Measurements from ENCODE around the gene RPS6KA1. TPM values are rescaled to one million over a fixed set of nuclear protein-coding genes. Genes with fewer than 3 reads are reported as not detected.
"Not testable (repeated sequence)": the region's sequence is repeated elsewhere in the genome, so short reads cannot be mapped to it uniquely, and the experiment has no call there.

The RPS6KA1 gene
- polyA plus RNA-seq, 4 donors: 20.2 to 24.2 (median 21.1) TPM

DNA sequence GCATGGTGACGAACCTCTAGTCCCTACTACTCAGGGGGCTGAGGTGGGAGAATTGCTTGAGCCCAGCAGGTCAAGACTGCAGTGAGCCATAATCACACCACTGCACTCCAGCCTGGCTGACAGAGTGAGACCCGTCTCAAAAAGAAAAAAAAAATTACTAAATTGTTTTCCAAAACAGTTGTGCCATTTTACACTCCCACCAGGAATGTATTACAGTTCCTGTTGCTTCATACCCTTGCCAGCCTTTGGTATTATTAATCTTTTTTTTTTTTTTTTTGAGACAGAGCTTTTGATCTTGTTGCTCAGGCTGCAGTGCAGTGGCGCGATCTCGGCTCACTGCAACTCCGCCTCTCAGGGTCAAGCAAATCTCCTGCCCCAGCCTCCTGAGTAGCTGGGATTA, 55.9 kb downstream of the RPS6KA1 start:
- DNase-seq (ENCODE audit: low read depth in 4 of 4, low spot score in 3 of 4): no peak

DNA sequence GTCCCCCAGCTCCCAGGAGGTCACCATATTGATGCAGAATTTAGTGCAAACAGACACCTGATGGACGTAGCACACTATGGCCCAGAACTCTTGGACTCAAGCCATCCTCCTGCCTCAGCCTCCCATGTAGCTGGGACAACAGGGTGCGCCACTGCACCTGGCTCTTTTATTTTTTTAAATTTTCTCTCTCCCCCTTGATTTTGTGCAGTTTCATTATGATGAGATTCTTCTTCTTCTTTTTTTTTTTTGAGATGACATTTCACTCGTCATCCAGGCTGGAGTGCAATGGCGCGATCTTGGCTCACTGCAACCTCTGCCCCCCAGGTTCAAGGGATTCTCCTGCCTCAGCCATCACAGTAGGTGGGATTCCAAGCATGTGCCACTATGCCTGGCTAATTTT, 63.8 kb downstream of the RPS6KA1 start:
- no peak for DNase-seq (ENCODE audit: low read depth in 4 of 4, low spot score in 3 of 4)

- not testable (repeated sequence) for DNase-seq (ENCODE audit: low read depth in 4 of 4, low spot score in 3 of 4)
Observed at GRCh38 chr1:26594593-26594992, 65.0 kb downstream of the RPS6KA1 start.

DNA sequence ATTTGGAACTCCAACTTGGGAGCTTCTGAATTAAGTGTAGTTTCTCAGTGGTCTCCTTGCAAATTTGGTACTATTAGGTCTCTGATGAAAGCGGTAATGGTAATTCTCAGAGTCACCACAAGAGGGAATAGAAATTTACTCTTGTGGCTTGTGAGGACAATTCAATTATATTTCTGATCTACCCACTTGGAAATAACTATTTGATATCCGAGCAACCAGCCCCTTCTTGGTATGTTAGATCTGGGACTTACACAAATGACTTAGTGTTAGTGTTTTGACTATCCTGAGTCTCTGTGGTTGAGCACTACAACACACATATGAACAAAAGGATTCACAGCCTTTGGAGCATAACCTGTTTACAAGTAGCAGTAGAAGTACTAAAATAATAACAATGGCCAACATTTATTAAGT, 68.1 kb downstream of the RPS6KA1 start:
- DNase-seq (ENCODE audit: low read depth in 4 of 4, low spot score in 3 of 4): peak in 3 of 4 donors; percentile 35 to 56 (median 50)

DNA sequence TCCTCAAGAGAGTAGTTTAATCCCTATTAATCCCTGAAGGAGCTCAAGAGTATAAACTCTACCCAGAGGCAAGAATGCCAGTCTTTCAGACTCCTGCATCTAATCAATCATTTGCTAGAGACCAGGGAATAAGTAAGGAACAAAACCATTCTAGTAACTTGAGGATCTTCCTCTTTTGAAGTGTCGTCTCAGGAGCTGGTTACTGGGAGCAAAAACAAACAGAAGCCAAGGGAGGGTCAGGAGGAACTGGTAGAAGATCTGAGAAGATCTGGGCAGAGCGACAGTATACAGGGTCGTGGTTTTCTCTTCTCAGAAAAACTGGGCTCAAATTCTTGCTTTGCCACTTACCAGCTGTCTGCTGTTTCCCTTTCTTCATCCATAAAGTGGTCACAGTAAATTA, 69.3 kb downstream of the RPS6KA1 start:
- no peak for DNase-seq (ENCODE audit: low read depth in 4 of 4, low spot score in 3 of 4)

GRCh38 chr1:26602378-26602959, 72.9 kb downstream of the RPS6KA1 start:
- DNase-seq (ENCODE audit: low read depth in 4 of 4, low spot score in 3 of 4): peak in 3 of 4 donors; percentile 56 to 74 (median 57)

DNA sequence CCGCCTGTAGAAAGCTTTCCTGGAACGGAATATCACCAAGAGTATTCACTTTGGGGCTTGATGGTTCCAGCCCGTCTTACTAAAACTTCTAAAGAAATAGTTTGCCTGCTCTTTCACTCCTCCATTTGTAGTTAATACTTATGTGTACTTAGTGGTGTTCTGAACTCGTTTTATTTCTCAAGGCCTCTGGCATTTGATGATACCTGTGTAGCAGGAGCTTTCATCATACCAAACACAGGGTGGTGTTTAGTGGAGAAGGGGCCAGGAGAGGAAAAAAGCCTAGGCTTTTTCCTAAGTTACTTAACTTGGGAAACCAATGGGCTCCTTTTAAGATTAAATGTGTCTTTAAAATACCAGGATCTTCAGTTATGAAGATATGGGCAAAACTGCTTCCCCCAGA, 74.3 kb downstream of the RPS6KA1 start:
- no peak for DNase-seq (ENCODE audit: low read depth in 4 of 4, low spot score in 3 of 4)

DNA sequence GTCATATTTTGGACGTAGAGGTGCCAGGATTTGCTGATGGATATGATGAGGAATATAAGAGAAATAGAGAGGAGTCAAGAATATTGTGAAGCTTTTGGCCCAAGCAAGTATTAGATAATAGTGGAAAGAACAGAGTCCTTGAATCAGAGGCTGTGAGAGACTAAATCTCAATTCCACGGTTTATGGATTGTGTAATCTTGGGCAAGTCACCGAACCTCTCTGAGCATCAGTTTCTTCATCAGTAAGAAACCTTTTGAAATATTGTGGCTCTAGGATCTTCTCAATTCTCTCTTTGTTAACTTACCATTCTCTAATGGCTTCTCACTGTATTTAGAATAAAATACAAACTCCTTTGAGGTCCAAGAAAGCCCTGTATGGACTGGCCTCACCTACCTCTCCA, 77.6 kb downstream of the RPS6KA1 start:
- no peak for DNase-seq (ENCODE audit: low read depth in 4 of 4, low spot score in 3 of 4)

- no peak for DNase-seq (ENCODE audit: low read depth in 4 of 4, low spot score in 3 of 4)
Observed at GRCh38 chr1:26608895-26609294, 79.3 kb downstream of the RPS6KA1 start.

DNA sequence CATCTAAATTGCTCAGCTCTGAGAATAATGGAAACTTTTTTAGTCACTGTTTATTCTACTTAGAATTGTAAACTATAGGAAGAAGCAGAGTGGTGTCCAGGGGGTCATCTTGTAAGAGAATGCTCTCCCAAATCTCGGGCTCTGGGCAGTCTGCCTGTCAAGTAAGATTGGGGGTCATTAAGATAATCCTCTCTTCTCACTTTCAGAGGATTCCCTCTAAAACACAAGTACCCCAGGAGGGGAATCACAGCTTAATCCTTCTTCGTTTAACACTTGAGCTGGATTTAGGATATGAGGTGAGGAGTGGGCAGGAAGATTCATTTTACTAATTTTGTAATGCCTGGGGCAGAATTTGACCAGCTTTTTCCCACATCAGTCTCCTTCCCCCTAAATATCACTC, 81.2 kb downstream of the RPS6KA1 start:
- DNase-seq (ENCODE audit: low read depth in 4 of 4, low spot score in 3 of 4): no peak

DNA sequence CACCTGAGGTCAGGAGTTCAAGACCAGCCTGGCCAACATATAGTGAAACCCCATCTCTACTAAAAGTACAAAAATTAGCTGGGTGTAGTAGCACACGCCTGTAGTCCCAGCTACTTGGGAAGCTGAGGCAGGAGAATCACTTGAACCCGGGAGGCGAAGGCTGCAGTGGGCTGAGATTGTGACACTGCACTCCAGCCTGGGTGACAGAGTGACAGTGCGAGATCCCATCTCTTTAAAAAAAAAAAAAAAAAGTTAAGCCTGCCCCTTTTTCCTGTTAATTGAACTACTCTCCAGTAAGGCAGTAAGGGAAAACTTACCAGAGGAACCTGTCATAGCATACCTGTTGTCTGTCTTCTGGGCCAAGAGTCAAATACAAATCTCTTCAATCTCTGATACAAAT, 83.1 kb downstream of the RPS6KA1 start:
- DNase-seq (ENCODE audit: low read depth in 4 of 4, low spot score in 3 of 4): not testable (repeated sequence)

DNA sequence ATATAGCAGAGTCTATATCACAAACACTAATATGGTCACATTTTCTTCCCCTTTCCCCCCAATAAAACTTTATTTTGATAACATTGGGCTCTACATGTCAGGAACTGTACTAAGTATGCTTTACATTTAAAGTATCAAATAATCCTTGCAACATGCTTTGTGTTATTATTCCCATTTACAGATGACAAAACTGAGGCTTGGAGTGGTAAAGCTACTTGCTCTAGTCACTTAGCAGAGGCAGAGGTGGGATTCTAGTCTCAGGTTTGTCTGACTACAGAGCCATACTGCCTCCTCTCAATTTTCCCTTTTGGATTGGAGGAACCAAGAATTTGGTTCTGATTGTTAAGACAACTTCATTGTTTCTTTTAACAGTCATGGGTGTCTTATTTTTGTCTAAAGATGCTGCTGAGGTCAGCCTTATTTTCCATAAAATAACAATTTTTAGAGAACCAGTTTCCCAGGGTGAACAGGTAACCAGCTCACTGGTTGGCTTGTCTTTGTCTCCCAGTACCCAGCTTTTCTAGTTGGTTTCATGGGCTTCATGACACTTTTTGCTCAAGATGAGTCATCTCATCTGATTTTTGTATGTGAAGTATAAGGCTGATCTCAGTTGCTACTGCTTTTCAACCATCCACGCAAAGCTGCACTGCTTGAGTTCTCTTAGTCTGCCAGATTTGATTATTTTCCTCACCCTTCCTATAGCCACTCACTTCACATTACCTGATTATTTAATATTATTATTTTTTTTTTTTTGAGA, 85.3 kb downstream of the RPS6KA1 start:
- no peak for DNase-seq (ENCODE audit: low read depth in 4 of 4, low spot score in 3 of 4)

DNA sequence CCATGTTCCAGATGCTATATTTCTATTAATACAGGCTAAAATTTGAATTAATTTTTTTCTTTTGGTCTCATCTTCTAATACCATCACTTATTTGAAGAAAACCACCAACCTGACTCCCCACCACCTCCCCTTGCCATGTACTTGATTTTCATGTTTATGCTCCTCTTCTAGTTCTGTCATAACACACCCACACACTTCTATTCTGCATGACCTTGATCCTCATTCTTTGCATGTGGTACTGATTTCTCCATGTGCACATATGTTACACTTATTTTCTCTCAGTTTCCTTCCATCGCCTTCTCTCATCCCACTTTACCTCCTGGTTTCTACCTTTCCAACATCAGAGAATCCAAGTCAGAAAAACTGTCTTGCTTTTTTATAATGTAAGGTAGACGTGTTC, 87.3 kb downstream of the RPS6KA1 start:
- DNase-seq (ENCODE audit: low read depth in 4 of 4, low spot score in 3 of 4): no peak

DNA sequence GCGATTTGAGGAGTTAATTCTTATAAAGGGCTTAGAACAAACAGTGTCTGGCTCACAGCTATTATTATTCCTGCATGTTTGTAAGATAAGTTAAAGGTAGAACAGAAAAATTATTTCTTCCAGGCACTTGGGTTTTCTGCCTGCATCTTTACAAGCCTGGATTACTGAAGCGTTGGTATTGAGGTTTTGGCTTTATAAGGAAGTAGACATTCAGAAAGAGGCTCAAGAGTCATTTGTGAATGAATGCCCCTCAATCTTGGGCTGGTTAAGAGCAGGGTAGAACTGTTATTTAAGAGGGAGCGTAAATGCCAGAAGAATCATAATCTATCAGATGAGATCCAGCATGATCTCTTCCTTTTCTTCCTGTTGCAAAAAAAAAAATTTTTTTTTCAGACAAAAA, 89.0 kb downstream of the RPS6KA1 start:
- no peak for DNase-seq (ENCODE audit: low read depth in 4 of 4, low spot score in 3 of 4)

Other genes starting within 250 kb of the RPS6KA1 start
- 100 to 1,000 TPM in 3 of 4 donors, 10 to 100 TPM in 1; 99.2 to 120 (median 108) TPM for gene SH3BGRL3, start 249.7 kb upstream of the RPS6KA1 start, polyA plus RNA-seq (ENCODE audit: insufficient read length in 4 of 4)
- gene UBXN11, start 223.1 kb upstream of the RPS6KA1 start, polyA plus RNA-seq (ENCODE audit: insufficient read length in 4 of 4): 10 to 100 TPM; 36.2 to 48.0 (median 38.8) TPM
- gene CD52, start 211.8 kb upstream of the RPS6KA1 start, polyA plus RNA-seq (ENCODE audit: insufficient read length in 4 of 4): 1 to 10 TPM; 1.7 to 8.7 (median 4.8) TPM
- 1 to 10 TPM in 1 of 4 donors, under 1 TPM in 3; 0.31 to 1.6 (median 0.83) TPM for gene CRYBG2, start 175.6 kb upstream of the RPS6KA1 start, polyA plus RNA-seq (ENCODE audit: insufficient read length in 4 of 4)
- gene ZNF683, start 157.0 kb upstream of the RPS6KA1 start, polyA plus RNA-seq (ENCODE audit: insufficient read length in 4 of 4): under 1 TPM in 1 of 4 donors, not detected in 3; 0.06 TPM
- under 1 TPM; 0.04 to 0.09 (median 0.06) TPM for gene LIN28A, start 118.9 kb upstream of the RPS6KA1 start, polyA plus RNA-seq (ENCODE audit: insufficient read length in 4 of 4)
- gene DHDDS, start 97.4 kb upstream of the RPS6KA1 start, polyA plus RNA-seq (ENCODE audit: insufficient read length in 4 of 4): 10 to 100 TPM; 30.5 to 34.3 (median 33.2) TPM
- 1,000 to 10,000 TPM; 1,113 to 1,261 (median 1,185) TPM for gene HMGN2, start 57.3 kb upstream of the RPS6KA1 start, polyA plus RNA-seq (ENCODE audit: insufficient read length in 4 of 4)
- 100 to 1,000 TPM in 1 of 4 donors, 10 to 100 TPM in 3; 85.5 to 102 (median 90.5) TPM for gene ARID1A, start 166.3 kb downstream of the RPS6KA1 start, polyA plus RNA-seq (ENCODE audit: insufficient read length in 4 of 4)

All from right renal pelvis (tissue), 4 donors.